DOHH2 (cell line): Measurements from ENCODE around the gene DENND1B.

Experiments used
- H3F3A ChIP-seq: fragments of 200-600 bp; sonication (generic), shearing (Covaris generic); 2 replicates; pipeline ENCODE4 v1.6.0; 2016; ENCODE audit warnings: antibody characterized with exemption, mild to moderate bottlenecking; ENCODE audit not compliant: control insufficient read depth, insufficient read depth
- H3K27ac ChIP-seq: fragments of 200-600 bp; sonication (generic); 2 replicates; pipeline ENCODE4 v1.5.1; 2014; ENCODE audit warnings: low read depth, mild to moderate bottlenecking, low read length, moderate library complexity
- H3K27me3 ChIP-seq: fragments of 200-600 bp; sonication (generic); 2 replicates; pipeline ENCODE4 v1.6.1; 2014; ENCODE audit warnings: mild to moderate bottlenecking, low read length, mixed read lengths; ENCODE audit not compliant: control insufficient read depth
- H3K36me3 ChIP-seq: fragments of 200-600 bp; sonication (generic); 2 replicates; pipeline ENCODE4 v1.6.1; 2014; ENCODE audit warnings: mild to moderate bottlenecking, low read length, moderate library complexity, mixed read lengths; ENCODE audit not compliant: control insufficient read depth
- H3K4me1 ChIP-seq: fragments of 200-600 bp; sonication (generic); 2 replicates; pipeline ENCODE4 v1.6.1; 2014; ENCODE audit warnings: mild to moderate bottlenecking, low read length, mixed read lengths; ENCODE audit not compliant: control insufficient read depth
- H3K4me2 ChIP-seq: fragments of 200-600 bp; sonication (generic); 2 replicates; pipeline ENCODE4 v1.6.0; 2014; ENCODE audit warnings: mild to moderate bottlenecking, low read length, moderate library complexity
- H3K4me3 ChIP-seq: fragments of 200-600 bp; sonication (generic); 2 replicates; pipeline ENCODE4 v1.5.1; 2014; ENCODE audit warnings: mild to moderate bottlenecking, low read length, mixed read lengths
- H3K79me2 ChIP-seq: fragments of 200-600 bp; sonication (generic); 2 replicates; pipeline ENCODE4 v1.6.1; 2014; ENCODE audit warnings: mild to moderate bottlenecking, low read length, mixed read lengths; ENCODE audit not compliant: control insufficient read depth
- H3K9me2 ChIP-seq: fragments of 200-600 bp; sonication (generic); replicated peaks from 2 replicates; pipeline ENCODE4 v1.6.1; 2014; ENCODE audit warnings: mild to moderate bottlenecking, low read length, mixed read lengths; ENCODE audit not compliant: control insufficient read depth
- H3K9me3 ChIP-seq: fragments of 200-600 bp; sonication (generic); 2 replicates; pipeline ENCODE4 v1.6.1; 2014; ENCODE audit warnings: antibody characterized with exemption, low read length, mixed read lengths; ENCODE audit not compliant: control insufficient read depth, insufficient read depth
- H4K20me1 ChIP-seq: fragments of 200-600 bp; sonication (generic); 2 replicates; pipeline ENCODE4 v1.6.0; 2014; ENCODE audit warnings: low read depth, mild to moderate bottlenecking, antibody characterized with exemption, low read length, moderate library complexity; ENCODE audit not compliant: control insufficient read depth, insufficient read depth
- EZH2phosphoT487 ChIP-seq: fragments of 200-600 bp; sonication (generic); IDR thresholded peaks from 2 replicates; pipeline ENCODE4 v1.6.1; 2017; ENCODE audit warnings: borderline replicate concordance, mild to moderate bottlenecking, antibody characterized with exemption, low read length, moderate library complexity, mixed read lengths
- TF ChIP-seq, protein P1 (sequence below): fragments of 200-600 bp; sonication (generic); IDR thresholded peaks from one replicate; pipeline ENCODE4 v1.5.1; 2014; ENCODE audit warnings: antibody characterized with exemption, mild to moderate bottlenecking, low read depth, low read length; ENCODE audit not compliant: poor library complexity, severe bottlenecking

DENND1B gene

DNA sequence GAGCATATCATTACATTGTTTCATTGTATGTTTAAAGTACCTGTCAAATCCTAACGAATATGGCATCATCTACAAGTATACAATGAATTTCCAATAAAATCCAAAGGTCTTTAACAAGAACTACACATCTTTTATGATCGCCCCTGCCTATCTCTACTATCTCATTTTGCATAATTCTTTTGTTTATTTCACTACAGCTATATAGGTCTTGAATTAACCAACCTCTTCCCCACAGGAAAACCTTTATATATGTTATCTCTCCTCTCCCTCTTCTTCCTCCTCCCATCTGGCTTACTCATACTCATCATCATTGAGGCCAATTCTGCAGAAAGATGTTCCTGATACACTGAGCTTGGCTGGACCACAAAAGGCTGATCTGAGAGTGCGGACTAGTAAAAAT, 175.5 kb downstream of the DENND1B start:
- Histone ChIP-seq H3K36me3 (no peaks in the 10 kb centered on the region), H3K4me3 (no peak overlapping the region), H4K20me1 (no peaks in the 10 kb centered on the region), H3K9me2 (no peaks in the 10 kb centered on the region), H3K27me3 (no peaks in the 10 kb centered on the region), H3K4me2 (no peak overlapping the region), H3K79me2 (no peaks in the 10 kb centered on the region), H3K9me3 (no peaks in the 10 kb centered on the region), H3K27ac (no peak overlapping the region), H3F3A (no peaks in the 10 kb centered on the region), H3K4me1 (no peaks in the 10 kb centered on the region)
- TF ChIP-seq, protein P1, sequence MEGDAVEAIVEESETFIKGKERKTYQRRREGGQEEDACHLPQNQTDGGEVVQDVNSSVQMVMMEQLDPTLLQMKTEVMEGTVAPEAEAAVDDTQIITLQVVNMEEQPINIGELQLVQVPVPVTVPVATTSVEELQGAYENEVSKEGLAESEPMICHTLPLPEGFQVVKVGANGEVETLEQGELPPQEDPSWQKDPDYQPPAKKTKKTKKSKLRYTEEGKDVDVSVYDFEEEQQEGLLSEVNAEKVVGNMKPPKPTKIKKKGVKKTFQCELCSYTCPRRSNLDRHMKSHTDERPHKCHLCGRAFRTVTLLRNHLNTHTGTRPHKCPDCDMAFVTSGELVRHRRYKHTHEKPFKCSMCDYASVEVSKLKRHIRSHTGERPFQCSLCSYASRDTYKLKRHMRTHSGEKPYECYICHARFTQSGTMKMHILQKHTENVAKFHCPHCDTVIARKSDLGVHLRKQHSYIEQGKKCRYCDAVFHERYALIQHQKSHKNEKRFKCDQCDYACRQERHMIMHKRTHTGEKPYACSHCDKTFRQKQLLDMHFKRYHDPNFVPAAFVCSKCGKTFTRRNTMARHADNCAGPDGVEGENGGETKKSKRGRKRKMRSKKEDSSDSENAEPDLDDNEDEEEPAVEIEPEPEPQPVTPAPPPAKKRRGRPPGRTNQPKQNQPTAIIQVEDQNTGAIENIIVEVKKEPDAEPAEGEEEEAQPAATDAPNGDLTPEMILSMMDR = no peak
- no peak for TF ChIP-seq EZH2phosphoT487

DNA sequence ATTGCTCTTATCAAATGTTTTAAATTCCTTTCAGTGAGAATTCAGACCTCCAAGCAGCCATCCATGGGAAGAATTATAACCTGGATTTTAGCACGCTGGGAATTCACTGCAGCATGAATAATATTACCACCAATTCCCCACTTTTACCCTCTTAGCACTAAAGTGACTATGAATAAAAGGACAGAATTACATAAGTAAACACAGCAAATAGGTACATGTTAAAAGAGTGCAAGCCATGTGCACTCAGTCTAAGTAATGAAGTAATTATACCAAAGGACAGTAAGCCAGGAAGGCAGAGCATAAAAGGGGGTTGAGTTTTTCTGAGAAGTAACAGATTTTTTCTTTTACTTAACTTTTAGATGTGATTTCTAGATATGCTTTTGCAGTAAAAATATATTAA, 176.3 kb downstream of the DENND1B start:
- no peaks in the 10 kb centered on the region for H3F3A ChIP-seq
- no peaks in the 10 kb centered on the region for H3K9me3 ChIP-seq
- H3K9me2 ChIP-seq = no peaks in the 10 kb centered on the region
- no peak for TF ChIP-seq EZH2phosphoT487
- TF ChIP-seq, protein P1 = no peak
- H3K4me2 ChIP-seq = no peak overlapping the region
- no peak overlapping the region for H3K27ac ChIP-seq
- H3K4me1 ChIP-seq = no peaks in the 10 kb centered on the region
- H3K36me3 ChIP-seq = no peaks in the 10 kb centered on the region
- no peak overlapping the region for H3K4me3 ChIP-seq
- no peaks in the 10 kb centered on the region for H4K20me1 ChIP-seq
- no peaks in the 10 kb centered on the region for H3K27me3 ChIP-seq
- no peaks in the 10 kb centered on the region for H3K79me2 ChIP-seq

DNA sequence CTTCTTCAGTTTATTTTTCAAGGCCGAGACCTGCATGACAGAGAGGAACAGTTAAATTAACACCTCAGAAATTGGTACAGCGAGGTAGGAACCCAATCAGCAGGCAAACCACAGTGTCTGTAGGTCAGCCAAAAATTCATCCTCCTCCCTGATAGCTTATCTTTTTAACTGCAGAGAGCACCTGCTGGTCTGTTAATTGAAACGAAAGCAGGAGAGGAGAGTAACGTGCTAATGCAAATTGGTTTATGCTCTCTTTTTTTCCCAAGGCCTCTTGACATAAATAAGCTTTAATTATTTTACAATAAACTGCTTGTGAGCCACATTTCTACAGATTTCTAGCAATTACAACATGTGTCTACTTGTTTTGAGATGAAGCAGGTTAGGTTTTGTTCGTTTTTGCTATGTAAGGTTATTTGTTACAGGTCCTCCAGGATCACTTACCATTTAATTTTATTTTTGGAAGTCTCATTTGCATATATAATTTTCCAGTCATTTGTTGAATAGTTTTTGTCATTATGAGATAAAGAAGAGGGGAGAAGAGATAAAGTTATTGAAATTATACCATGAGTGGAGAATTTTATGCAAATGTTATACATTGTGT, 179.9 kb downstream of the DENND1B start:
- Histone ChIP-seq H4K20me1 (no peaks in the 10 kb centered on the region), H3K27ac (no peak overlapping the region), H3K9me3 (no peaks in the 10 kb centered on the region), H3K36me3 (no peaks in the 10 kb centered on the region), H3F3A (no peaks in the 10 kb centered on the region), H3K9me2 (no peaks in the 10 kb centered on the region), H3K4me2 (no peak overlapping the region), H3K4me3 (no peak overlapping the region), H3K79me2 (no peaks in the 10 kb centered on the region), H3K27me3 (no peaks in the 10 kb centered on the region), H3K4me1 (no peaks in the 10 kb centered on the region)
- TF ChIP-seq EZH2phosphoT487 = no peak
- TF ChIP-seq, protein P1 = no peak

DNA sequence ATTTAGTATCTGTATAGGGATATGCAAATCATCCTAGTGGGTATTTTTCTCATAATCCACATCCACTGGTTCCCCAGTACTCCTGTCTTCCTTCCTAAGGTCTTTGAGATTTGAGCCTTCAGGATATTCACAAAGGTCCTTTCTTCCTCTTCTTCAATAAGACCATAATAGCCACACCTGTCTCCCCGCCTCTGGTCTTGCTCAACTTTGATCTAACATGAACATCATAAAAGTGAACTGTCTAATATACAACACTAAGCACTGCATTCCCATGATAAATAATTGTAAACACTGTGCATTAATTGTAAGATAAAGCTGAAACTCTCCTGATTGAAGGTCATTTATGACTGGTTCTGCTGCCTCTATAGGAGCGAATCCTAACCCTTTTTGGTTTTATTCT, 184.6 kb downstream of the DENND1B start:
- Histone ChIP-seq H3K27me3 (no peaks in the 10 kb centered on the region), H3K4me1 (no peaks in the 10 kb centered on the region), H3K79me2 (no peaks in the 10 kb centered on the region), H3K9me2 (no peaks in the 10 kb centered on the region), H3K4me3 (no peak overlapping the region), H3K4me2 (no peak overlapping the region), H3K27ac (no peak overlapping the region), H4K20me1 (no peaks in the 10 kb centered on the region), H3F3A (no peaks in the 10 kb centered on the region), H3K9me3 (no peaks in the 10 kb centered on the region), H3K36me3 (no peaks in the 10 kb centered on the region)
- TF ChIP-seq EZH2phosphoT487 = no peak
- TF ChIP-seq, protein P1 = no peak
